HFF-Myc (cell line): ENCODE data around the gene CST9L.

ENCODE experiments used
- DNase-seq: peaks from one replicate; pipeline ENCODE4 v3.0.0-alpha.2; 2011; ENCODE audit warnings: low read depth; ENCODE audit errors: extremely low read depth
- H3K4me3 ChIP-seq: replicated peaks from 2 replicates; pipeline ENCODE4 v1.5.1; 2011; ENCODE audit warnings: low read depth, mild to moderate bottlenecking, control low read depth, low read length
- TF ChIP-seq, protein P1 (sequence below): IDR thresholded peaks from 2 replicates; pipeline ENCODE4 v1.5.1; 2012; ENCODE audit warnings: mild to moderate bottlenecking, low read depth, low read length, control low read depth; ENCODE audit errors: missing control alignments

The CST9L gene

DNA sequence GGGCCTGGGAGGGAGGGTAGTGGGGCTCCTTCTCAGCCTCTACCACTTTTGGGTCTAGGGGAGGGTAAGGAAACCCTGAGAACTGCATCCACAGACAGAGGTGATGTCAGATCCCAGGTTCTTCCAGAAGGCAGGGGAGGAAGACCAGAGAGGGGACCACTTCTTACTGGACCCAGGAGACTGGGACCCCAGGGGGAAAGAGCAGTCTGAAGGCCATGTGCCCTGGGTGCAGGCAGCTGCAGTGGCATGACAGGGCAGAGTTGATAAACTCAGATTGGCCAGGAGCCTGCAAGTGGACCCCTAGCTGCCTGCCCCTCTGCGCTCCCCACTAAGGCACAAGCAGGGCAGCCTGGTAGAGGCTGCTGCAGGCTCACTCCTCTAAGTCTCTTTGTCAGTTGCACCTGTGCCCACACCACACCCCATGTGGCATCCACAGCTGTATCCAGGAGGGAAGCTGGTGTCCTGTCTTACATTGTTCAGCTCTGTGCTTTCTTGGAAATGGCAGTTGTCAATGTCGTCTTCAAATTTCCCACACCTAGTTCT, 2.7 kb downstream of the CST9L start:
- TF ChIP-seq, protein P1, sequence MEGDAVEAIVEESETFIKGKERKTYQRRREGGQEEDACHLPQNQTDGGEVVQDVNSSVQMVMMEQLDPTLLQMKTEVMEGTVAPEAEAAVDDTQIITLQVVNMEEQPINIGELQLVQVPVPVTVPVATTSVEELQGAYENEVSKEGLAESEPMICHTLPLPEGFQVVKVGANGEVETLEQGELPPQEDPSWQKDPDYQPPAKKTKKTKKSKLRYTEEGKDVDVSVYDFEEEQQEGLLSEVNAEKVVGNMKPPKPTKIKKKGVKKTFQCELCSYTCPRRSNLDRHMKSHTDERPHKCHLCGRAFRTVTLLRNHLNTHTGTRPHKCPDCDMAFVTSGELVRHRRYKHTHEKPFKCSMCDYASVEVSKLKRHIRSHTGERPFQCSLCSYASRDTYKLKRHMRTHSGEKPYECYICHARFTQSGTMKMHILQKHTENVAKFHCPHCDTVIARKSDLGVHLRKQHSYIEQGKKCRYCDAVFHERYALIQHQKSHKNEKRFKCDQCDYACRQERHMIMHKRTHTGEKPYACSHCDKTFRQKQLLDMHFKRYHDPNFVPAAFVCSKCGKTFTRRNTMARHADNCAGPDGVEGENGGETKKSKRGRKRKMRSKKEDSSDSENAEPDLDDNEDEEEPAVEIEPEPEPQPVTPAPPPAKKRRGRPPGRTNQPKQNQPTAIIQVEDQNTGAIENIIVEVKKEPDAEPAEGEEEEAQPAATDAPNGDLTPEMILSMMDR: no peak
- no peak for DNase-seq
- no peak overlapping the region for H3K4me3 ChIP-seq

DNA sequence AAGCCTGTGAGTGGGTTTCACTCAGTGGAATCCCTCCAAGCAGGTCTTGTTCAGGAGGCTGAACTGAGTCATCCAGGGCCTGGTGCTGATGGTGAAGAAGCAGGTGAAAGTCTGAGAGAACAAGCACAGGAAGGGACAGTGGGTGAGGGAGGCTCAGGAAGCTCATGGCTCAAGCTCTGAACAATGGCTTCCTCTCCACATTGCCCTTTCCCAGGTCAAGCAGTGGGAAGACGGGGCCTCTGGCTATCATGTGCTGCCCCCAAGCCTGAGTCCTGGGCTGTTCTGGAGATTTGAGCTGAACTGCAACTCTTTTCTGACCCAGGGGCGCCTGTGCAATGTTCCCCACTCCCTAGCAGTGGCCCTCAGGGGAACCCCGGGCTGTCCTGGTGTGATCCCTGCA, 3.4 kb downstream of the CST9L start:
- DNase-seq: no peak
- no peak overlapping the region for H3K4me3 ChIP-seq
- TF ChIP-seq, protein P1: no peak

DNA sequence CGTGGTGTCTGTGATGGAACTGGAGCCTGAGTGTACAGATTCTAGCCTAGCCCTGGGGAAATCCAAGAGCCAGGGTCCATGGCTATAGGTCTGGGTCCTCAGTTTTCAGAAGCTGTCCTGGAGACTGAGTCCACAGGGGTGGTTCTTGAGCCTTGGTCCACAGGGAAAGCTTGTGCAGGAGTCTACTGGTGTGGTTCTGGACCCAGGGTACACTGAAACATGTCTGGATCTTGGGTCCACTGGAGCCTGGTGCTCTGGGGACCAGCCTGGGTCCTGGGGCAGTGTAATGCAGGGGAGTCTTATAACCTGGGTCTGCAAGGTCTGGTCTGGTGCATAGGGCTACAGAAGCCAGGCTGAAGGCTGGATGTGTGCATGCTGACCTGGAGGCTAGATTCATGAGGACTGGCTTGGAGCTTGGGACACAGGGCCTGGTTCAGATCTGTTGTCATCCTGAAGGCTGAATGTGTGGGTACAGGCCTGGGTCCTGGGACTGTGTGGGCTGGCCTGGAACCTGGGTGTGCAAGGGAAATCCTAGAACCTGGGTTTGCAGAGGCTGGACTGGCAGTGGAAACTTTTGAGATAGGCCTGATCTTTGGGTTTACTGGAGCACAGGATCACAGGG, 5.5 kb downstream of the CST9L start:
- no peak for DNase-seq
- H3K4me3 ChIP-seq: no peak overlapping the region
- TF ChIP-seq, protein P1: no peak

DNA sequence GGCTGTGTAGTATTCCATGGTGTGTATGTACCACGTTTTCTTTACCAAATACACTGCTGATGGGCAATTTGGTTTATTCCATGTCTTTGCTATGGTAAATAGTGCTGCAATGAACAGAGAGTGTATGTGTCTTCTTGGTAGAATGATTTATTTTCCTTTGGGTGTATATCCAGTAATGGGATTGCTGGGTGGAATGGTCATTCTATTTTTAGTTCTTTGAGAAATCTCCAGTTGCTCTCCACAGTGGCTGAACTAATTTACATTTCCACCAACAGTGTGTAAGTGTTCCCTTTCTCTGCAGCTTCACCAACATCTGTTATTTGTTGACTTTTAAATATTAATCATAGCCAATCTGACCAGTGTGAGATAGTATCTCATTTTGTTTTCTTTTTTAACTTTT, 13.9 kb downstream of the CST9L start:
- no peak overlapping the region for H3K4me3 ChIP-seq
- no peak for DNase-seq
- TF ChIP-seq, protein P1: no peak

DNA sequence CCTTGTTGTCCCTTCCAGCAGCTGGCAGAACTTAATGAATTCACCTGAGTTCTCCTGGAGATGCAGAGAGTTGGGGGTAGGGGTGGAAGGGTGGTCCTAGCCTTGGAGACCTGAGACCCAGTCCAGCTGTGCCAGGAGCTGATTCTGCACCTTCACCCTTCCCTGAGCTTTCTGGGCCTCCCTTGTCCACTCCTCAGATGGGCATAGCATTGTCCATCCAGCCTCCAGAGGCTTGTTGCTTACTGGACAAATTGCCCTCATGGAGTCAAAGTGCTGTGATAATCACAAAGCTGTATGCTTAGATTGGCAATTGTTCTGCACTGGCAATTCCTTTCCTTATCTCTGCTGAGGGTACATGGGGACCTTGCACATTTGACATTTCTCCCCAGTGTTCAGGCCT, 16.5 kb downstream of the CST9L start:
- no peak overlapping the region for H3K4me3 ChIP-seq
- DNase-seq: no peak
- TF ChIP-seq, protein P1: no peak

DNA sequence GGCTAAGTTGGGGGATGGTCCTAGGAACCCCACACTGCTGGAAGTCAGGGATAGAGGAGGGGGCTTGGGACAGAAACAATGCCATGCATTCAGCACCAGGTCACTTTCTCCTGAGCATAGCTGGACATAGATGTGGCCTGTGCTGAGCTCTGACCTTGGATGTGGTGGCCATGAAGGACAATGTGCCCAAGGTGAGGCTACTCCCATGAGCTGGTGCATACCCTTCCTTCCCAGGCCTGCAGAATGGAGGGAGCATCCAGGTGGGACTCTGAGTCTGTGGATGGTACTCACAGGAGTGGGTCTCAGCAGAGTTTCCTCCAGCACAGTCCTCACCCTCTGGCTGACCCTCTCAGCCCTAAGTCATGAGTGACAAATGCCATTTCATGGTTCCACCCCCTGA, 16.9 kb downstream of the CST9L start:
- TF ChIP-seq, protein P1: no peak
- no peak overlapping the region for H3K4me3 ChIP-seq
- no peak for DNase-seq

DNA sequence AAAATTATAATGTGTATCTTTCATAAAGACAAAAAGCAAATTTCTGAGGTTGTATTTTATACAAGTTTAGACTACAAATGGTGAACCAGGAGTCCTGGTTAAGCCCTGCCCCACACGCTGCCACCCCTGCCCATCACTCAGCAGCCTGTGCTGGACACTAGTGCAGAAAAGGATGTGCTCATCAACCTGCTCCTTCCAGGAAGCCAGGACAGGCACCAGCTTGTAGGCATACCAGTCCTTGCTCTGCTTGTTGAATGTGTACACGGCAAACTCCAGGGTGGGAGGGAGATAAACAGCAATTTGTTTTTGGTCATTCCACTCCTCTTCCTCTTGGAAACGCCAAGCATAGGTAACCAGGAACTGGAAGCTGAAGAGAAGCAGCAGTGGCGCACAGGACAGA, 18.1 kb downstream of the CST9L start:
- no peak for DNase-seq
- TF ChIP-seq, protein P1: no peak
- no peak overlapping the region for H3K4me3 ChIP-seq
